Endothelial cell of umbilical vein (primary cell): ENCODE data around the gene KCNH2. TPM values are rescaled to one million over a fixed set of nuclear protein-coding genes. Genes with fewer than 3 reads are reported as not detected.

Source experiments
- BruUV-seq: library from RNA; stranded (reverse); fragments of 400-500 nt; replicated peaks from 2 replicates; lab custom pipeline; 2021; lab: Mats Ljungman, UMichigan
- CTCF ChIA-PET: fragments of 300-600, 350-600 bp; sonication (Branson Sonifier 250); formaldehyde crosslinking; loops from one replicate; lab custom pipeline; 2021; ENCODE audit warnings: antibody characterized with exemption, inconsistent platforms; lab: Charles Lee
- POLR2A ChIA-PET: fragments of 300-600, 350-600 bp; sonication (Branson Sonifier 250); formaldehyde crosslinking; loops from one replicate; lab custom pipeline; 2021; ENCODE audit warnings: antibody characterized with exemption, inconsistent platforms; lab: Charles Lee
- DNase-seq: peaks from one replicate; pipeline ENCODE4 v3.0.0-alpha.2; 2011; ENCODE audit warnings: low read depth, low spot score
- FAIRE-seq: peaks from 2 replicates; lab custom pipeline; 2011; peaks lifted over from hg19 to GRCh38; lab: Jason Lieb, UNC
- H2AFZ ChIP-seq: 2 replicates; pipeline ENCODE4 v1.6.0; 2012; ENCODE audit warnings: low read depth, low read length, control low read depth, inconsistent platforms
- H3K27ac ChIP-seq: 2 replicates; pipeline ENCODE4 v1.5.1; 2011; ENCODE audit warnings: low read depth, mild to moderate bottlenecking, control low read depth, low read length, moderate library complexity; ENCODE audit not compliant: insufficient read depth
- H3K27me3 ChIP-seq, 2 experiments: 2 replicates each; pipeline versions ENCODE4 v1.6.0 to v1.6.1; 2011; ENCODE audit warnings: low read length in 2 of 2, mixed read lengths in 1 of 2; ENCODE audit not compliant: control insufficient read depth in 2 of 2, insufficient read depth in 2 of 2
- H3K36me3 ChIP-seq, 2 experiments: 2 replicates in 1 of 2; 3 replicates in 1 of 2; pipeline ENCODE4 v1.5.1; 2011; ENCODE audit warnings: low read length in 2 of 2, mild to moderate bottlenecking in 1 of 2, moderate library complexity in 1 of 2; ENCODE audit not compliant: control insufficient read depth in 2 of 2, insufficient read depth in 2 of 2; ENCODE audit errors: extremely low read depth in 1 of 2
- H3K4me1 ChIP-seq: 3 replicates; pipeline ENCODE4 v1.5.1; 2011; ENCODE audit warnings: mild to moderate bottlenecking, low read length; ENCODE audit not compliant: control insufficient read depth, insufficient read depth; ENCODE audit errors: extremely low read depth
- H3K4me2 ChIP-seq: 2 replicates; pipeline ENCODE4 v1.6.1; 2011; ENCODE audit warnings: low read length, control low read depth, mixed read lengths; ENCODE audit not compliant: insufficient read depth
- H3K4me3 ChIP-seq, 3 experiments: fragments of 200-600 bp in 1 of 3; sonication (generic), shearing (Covaris generic) in 1 of 3; replicated peaks in 1 of 3; 2 replicates each; pipeline ENCODE4 v1.5.1; 2011 to 2016; ENCODE audit warnings: control low read depth in 3 of 3, low read length in 3 of 3, mild to moderate bottlenecking in 2 of 3, inconsistent platforms in 1 of 3, low read depth in 1 of 3, moderate library complexity in 1 of 3; ENCODE audit not compliant: insufficient read depth in 1 of 3
- H3K79me2 ChIP-seq: 2 replicates; pipeline ENCODE4 v1.6.0; 2012; ENCODE audit warnings: low read length, inconsistent platforms; ENCODE audit not compliant: control insufficient read depth, insufficient read depth
- H3K9ac ChIP-seq: replicated peaks from 2 replicates; pipeline ENCODE3; 2011; ENCODE audit warnings: low read length, control low read depth; ENCODE audit not compliant: insufficient read depth; ENCODE audit errors: extremely low read depth
- H3K9me1 ChIP-seq: replicated peaks from 3 replicates; pipeline ENCODE4 v1.6.0; 2011; ENCODE audit warnings: mild to moderate bottlenecking, low read length; ENCODE audit not compliant: control insufficient read depth, insufficient read depth; ENCODE audit errors: extremely low read depth
- H3K9me3 ChIP-seq: replicated peaks from 2 replicates; pipeline ENCODE4 v1.5.1; 2012; ENCODE audit warnings: low read length, inconsistent platforms; ENCODE audit not compliant: control insufficient read depth, insufficient read depth
- H4K20me1 ChIP-seq: replicated peaks from 2 replicates; pipeline ENCODE3; 2011; ENCODE audit warnings: mild to moderate bottlenecking, low read length; ENCODE audit not compliant: control insufficient read depth, insufficient read depth; ENCODE audit errors: extremely low read depth
- EZH2 ChIP-seq: IDR thresholded peaks from 2 replicates; pipeline ENCODE4 v1.6.1; 2012; ENCODE audit warnings: borderline replicate concordance, low read depth, mild to moderate bottlenecking, moderate library complexity, low read length, inconsistent platforms; ENCODE audit not compliant: severe bottlenecking
- FOS ChIP-seq: IDR thresholded peaks from 2 replicates; pipeline ENCODE4 v1.6.1; 2011; ENCODE audit warnings: mild to moderate bottlenecking, low read length, moderate library complexity, borderline replicate concordance; ENCODE audit not compliant: insufficient read depth
- GATA2 ChIP-seq: IDR thresholded peaks from 2 replicates; pipeline ENCODE4 v1.7.0; 2011; ENCODE audit warnings: low read depth, mild to moderate bottlenecking, moderate library complexity, mixed read lengths, low read length; ENCODE audit not compliant: insufficient read length, insufficient read depth
- JUN ChIP-seq: IDR thresholded peaks from 2 replicates; pipeline ENCODE4 v1.6.1; 2011; ENCODE audit warnings: borderline replicate concordance, low read depth; ENCODE audit not compliant: insufficient read length, insufficient read depth
- MYC ChIP-seq: IDR thresholded peaks from one replicate; pipeline ENCODE4 v1.6.1; 2011; ENCODE audit warnings: mild to moderate bottlenecking, low read depth, low read length
- POLR2A ChIP-seq: IDR thresholded peaks from 2 replicates; pipeline ENCODE4 v1.6.1; 2012; ENCODE audit warnings: low read depth, mild to moderate bottlenecking, control low read depth, low read length
- POLR2AphosphoS5 ChIP-seq: IDR thresholded peaks from 2 replicates; pipeline ENCODE4 v1.6.1; 2012; ENCODE audit warnings: low read depth, mild to moderate bottlenecking, control low read depth, low read length, moderate library complexity; ENCODE audit not compliant: insufficient read depth
- dilution Hi-C: fragments of 300-500 bp; cut with MboI; formaldehyde crosslinking; loops from one replicate; pipeline ENCODE4 v1.15.0; 2019; ENCODE audit warnings: low sequenced_read_pairs; ENCODE audit not compliant: extremely low pct_ligation_motif_present
- intact Hi-C: fragments of 100-400 bp; cut with micrococcal nuclease; formaldehyde crosslinking; loops from one replicate; pipeline ENCODE4 v1.10.0; 2022
- polyA plus RNA-seq, 4 experiments: library from polyadenylated mRNA; depleted of rRNA in 3 of 4; stranded (reverse) in 3 of 4; unstranded in 1 of 4; fragments of >200 nt; gene quantifications; 2 replicates each; pipeline versions ENCODE4 v1.2.1 to v1.2.3, GENCODE V29; 2011 to 2012; ENCODE audit warnings: missing spikeins in 1 of 4
- total RNA-seq: library from RNA; stranded (reverse); gene quantifications from 2 replicates; pipeline ENCODE4 v1.2.3, GENCODE V29; 2021
- TF ChIP-seq, protein P1 (sequence below): IDR thresholded peaks from 2 replicates; pipeline ENCODE4 v1.6.1; 2011; ENCODE audit not compliant: insufficient read depth, insufficient read length
- TF ChIP-seq, protein P2 (sequence below), 2 donors: IDR thresholded peaks; 1 replicate in 1 of 2; 2 replicates in 1 of 2; pipeline ENCODE4 v1.5.1; 2011; ENCODE audit warnings: low read length in 2 of 2, mild to moderate bottlenecking in 2 of 2, moderate library complexity in 2 of 2, control low read depth in 1 of 2, inconsistent platforms in 1 of 2, low read depth in 1 of 2; ENCODE audit not compliant: insufficient read depth in 1 of 2; ENCODE audit errors: extremely low read depth in 1 of 2

The KCNH2 gene
- total and polyA plus RNA-seq, 2 donors (not counting 3 experiments of a cell fraction or from before 2014, with no cell fraction given), result 0.03 to 0.09 TPM

- Histone ChIP-seq H3K9me1 (no peaks in the 10 kb centered on the region), H3K4me3 (no peak overlapping the region), H3K9me3 (no peaks in the 10 kb centered on the region), H3K27me3 (peaks cover 11 to 20% of the 10 kb centered on the region in 2 experiments), H4K20me1 (no peaks in the 10 kb centered on the region), H3K36me3 (no peaks in the 10 kb centered on the region), H3K27ac (no peak overlapping the region), H3K79me2 (no peaks in the 10 kb centered on the region), H2AFZ (no peak overlapping the region), H3K4me1 (peaks cover 10% of the 10 kb centered on the region), H3K9ac (no peak overlapping the region), H3K4me2 (no peak overlapping the region)
- POLR2A ChIA-PET, result no interaction called here
- intact Hi-C loops (no loop called here), dilution Hi-C loops (no loop called here)
- no TSS peak for BruUV-seq
- TF ChIP-seq POLR2AphosphoS5, result no peak
- TF ChIP-seq FOS, result no peak
- TF ChIP-seq MYC, result no peak
- TF ChIP-seq, protein P1, sequence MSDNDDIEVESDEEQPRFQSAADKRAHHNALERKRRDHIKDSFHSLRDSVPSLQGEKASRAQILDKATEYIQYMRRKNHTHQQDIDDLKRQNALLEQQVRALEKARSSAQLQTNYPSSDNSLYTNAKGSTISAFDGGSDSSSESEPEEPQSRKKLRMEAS, result no peak
- TF ChIP-seq GATA2, result no peak
- TF ChIP-seq JUN, result no peak
- TF ChIP-seq, protein P2, sequence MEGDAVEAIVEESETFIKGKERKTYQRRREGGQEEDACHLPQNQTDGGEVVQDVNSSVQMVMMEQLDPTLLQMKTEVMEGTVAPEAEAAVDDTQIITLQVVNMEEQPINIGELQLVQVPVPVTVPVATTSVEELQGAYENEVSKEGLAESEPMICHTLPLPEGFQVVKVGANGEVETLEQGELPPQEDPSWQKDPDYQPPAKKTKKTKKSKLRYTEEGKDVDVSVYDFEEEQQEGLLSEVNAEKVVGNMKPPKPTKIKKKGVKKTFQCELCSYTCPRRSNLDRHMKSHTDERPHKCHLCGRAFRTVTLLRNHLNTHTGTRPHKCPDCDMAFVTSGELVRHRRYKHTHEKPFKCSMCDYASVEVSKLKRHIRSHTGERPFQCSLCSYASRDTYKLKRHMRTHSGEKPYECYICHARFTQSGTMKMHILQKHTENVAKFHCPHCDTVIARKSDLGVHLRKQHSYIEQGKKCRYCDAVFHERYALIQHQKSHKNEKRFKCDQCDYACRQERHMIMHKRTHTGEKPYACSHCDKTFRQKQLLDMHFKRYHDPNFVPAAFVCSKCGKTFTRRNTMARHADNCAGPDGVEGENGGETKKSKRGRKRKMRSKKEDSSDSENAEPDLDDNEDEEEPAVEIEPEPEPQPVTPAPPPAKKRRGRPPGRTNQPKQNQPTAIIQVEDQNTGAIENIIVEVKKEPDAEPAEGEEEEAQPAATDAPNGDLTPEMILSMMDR (IDR thresholded peaks at IDR 0.05; ENCODE audit: extremely low read depth in 1 of 2, insufficient read depth in 1 of 2, low read depth in 1 of 2, low read length in 2 of 2), result no peak
- no peak for TF ChIP-seq POLR2A
- TF ChIP-seq EZH2, result no peak
- DNase-seq (no peak), FAIRE-seq (no peak)
- CTCF ChIA-PET, result interaction anchor here (0.9 kb wide), 1 partner anchor 47 kb away, joined by 5 read pairs; no protein-coding TSS in a partner anchor
Measured at GRCh38 chr7:150972023-150972468, 6.1 kb downstream of the KCNH2 start.
